Measurements from ENCODE around the gene ESF1.

DNA sequence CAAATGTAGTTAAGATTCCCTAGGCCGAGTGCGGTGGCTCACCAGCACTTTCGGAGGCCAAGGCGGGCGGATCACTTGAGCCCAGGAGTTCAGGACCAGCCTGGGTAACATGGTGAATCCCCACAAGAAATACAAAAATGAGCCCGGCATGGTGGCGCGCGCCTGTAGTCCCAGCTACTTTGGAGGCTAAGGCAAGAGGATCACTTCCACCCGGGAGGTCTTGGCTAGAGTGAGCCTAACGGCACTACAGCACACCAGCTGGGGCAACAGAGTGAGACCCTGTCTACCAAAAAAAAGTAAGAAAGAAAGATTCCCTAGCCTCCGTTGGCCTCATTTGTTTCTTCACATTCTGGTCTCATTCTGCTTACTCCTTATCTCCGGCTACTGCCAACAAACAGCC lies 1.2 kb downstream of the ESF1 start:
- TF ChIP-seq, protein P1, sequence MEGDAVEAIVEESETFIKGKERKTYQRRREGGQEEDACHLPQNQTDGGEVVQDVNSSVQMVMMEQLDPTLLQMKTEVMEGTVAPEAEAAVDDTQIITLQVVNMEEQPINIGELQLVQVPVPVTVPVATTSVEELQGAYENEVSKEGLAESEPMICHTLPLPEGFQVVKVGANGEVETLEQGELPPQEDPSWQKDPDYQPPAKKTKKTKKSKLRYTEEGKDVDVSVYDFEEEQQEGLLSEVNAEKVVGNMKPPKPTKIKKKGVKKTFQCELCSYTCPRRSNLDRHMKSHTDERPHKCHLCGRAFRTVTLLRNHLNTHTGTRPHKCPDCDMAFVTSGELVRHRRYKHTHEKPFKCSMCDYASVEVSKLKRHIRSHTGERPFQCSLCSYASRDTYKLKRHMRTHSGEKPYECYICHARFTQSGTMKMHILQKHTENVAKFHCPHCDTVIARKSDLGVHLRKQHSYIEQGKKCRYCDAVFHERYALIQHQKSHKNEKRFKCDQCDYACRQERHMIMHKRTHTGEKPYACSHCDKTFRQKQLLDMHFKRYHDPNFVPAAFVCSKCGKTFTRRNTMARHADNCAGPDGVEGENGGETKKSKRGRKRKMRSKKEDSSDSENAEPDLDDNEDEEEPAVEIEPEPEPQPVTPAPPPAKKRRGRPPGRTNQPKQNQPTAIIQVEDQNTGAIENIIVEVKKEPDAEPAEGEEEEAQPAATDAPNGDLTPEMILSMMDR (IDR thresholded peaks at IDR 0.05): no peak
- no peak for TF ChIP-seq ZFX (IDR thresholded peaks at IDR 0.05; ENCODE audit: borderline replicate concordance)
